ENCODE measurements around the gene TMEM45B. TPM values are rescaled to one million over a fixed set of nuclear protein-coding genes. Genes with fewer than 3 reads are reported as not detected.
"Not testable (repeated sequence)": the region's sequence is repeated elsewhere in the genome, so short reads cannot be mapped to it uniquely, and the experiment has no call there.

Gene TMEM45B
- total RNA-seq, 6 experiments from 2014 or later, result 10.0 to 126 (median 18.6) TPM

DNA sequence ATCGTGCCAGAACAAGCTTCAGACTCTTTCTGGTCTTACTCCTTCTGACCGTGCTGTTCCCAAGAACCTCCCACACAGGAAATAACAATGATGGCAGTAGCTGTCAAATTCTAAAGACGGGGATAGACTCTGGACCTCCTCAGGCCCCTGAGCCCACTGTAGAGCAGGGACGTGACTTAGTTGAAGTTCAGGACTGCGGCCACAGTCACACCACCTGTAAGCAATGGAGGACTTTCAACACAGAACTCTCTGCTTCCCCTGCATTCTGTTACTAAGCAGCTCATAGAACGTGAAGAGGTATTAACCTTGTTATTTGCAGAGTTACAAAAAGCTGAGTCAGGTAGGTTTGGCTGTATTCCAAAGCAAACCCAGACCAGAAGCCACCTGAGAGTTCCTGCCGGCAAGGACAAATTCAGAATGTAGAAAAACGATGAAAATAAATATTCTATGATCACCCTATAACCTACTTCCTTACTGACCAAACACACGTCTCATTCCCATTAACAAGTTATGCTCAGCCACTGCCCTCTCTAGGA lies 12.7 kb downstream of the TMEM45B start:
- Histone ChIP-seq H3K4me1 (peaks cover 0 to 9% (median 2%) of the 10 kb centered on the region in 4 donors), H3K27me3 (no peaks in the 10 kb centered on the region), H3K27ac (peak overlapping the region; percentile 47 to 71 (median 64)), H3K36me3 (no peaks in the 10 kb centered on the region), H3K9me3 (no peaks in the 10 kb centered on the region), H3K4me3 (no peak overlapping the region)
- WGBS (ENCODE audit: insufficient coverage, low coverage, low lambda C conversion rate, missing lambda C conversion rate), result 10% methylated on average over 9 of the region's 9 CpGs
- intact Hi-C loops (cut with DNase I), result no loop called here
- TF ChIP-seq, protein P1, sequence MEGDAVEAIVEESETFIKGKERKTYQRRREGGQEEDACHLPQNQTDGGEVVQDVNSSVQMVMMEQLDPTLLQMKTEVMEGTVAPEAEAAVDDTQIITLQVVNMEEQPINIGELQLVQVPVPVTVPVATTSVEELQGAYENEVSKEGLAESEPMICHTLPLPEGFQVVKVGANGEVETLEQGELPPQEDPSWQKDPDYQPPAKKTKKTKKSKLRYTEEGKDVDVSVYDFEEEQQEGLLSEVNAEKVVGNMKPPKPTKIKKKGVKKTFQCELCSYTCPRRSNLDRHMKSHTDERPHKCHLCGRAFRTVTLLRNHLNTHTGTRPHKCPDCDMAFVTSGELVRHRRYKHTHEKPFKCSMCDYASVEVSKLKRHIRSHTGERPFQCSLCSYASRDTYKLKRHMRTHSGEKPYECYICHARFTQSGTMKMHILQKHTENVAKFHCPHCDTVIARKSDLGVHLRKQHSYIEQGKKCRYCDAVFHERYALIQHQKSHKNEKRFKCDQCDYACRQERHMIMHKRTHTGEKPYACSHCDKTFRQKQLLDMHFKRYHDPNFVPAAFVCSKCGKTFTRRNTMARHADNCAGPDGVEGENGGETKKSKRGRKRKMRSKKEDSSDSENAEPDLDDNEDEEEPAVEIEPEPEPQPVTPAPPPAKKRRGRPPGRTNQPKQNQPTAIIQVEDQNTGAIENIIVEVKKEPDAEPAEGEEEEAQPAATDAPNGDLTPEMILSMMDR (IDR thresholded peaks at IDR 0.05), result no peak
- TF ChIP-seq POLR2A (IDR thresholded peaks at IDR 0.05), result peak; percentile 31
- ATAC-seq (peak; percentile 87 to 91 (median 89)), DNase-seq (peak in 1 of 3 donors; percentile 40)

DNA sequence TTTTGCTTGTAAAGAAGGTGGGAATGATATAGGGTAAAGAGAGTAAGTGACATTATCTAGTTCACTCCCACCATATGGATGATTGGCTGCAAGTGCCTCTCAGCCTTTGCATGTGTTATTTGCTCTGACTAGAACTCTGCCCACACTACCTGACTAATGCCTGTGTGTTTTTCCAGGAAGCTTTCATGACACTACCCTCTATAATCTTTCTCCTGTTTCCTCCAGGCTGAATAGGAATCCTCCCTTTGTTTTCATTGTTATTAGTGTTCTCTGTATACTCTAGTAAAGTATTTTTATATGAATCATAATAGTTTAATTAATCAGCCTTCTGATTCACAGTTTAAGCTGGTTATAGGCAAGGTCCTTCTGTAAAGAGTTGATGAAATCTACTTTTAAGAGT lies 13.8 kb downstream of the TMEM45B start:
- H3K4me1 ChIP-seq; DNase-seq; H3K27me3 ChIP-seq; intact Hi-C loops (cut with DNase I); H3K4me3 ChIP-seq; H3K9me3 ChIP-seq; H3K36me3 ChIP-seq: not testable (repeated sequence)
- peak overlapping the region in 1 of 3 donors; percentile 71 for H3K27ac ChIP-seq
- ATAC-seq, result peak; percentile 33 to 75 (median 48)

DNA sequence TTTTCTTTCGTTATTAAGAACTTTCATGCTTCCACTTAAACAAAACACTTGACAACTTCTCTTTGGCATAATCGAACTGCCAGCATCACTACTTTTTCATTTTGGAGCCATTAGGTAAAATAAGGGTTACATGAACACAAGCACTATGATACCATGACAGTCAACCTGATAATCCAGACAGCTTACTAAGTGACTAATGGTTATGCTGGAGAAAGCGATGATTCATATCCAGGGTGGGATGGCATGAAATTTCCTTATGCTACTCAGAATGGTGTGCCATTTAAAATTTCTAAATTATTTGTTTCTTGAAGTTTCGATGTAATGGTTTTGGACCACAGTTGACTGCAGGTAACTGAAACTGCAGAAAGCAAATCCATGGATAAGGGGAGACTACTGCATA lies 15.6 kb downstream of the TMEM45B start:
- H3K27ac ChIP-seq; H3K4me1 ChIP-seq; DNase-seq; H3K36me3 ChIP-seq; H3K9me3 ChIP-seq; ATAC-seq; H3K4me3 ChIP-seq; intact Hi-C loops (cut with DNase I); H3K27me3 ChIP-seq: not testable (repeated sequence)
- 92% methylated on average over 4 of the region's 4 CpGs for WGBS (ENCODE audit: insufficient coverage, low coverage, low lambda C conversion rate, missing lambda C conversion rate)

DNA sequence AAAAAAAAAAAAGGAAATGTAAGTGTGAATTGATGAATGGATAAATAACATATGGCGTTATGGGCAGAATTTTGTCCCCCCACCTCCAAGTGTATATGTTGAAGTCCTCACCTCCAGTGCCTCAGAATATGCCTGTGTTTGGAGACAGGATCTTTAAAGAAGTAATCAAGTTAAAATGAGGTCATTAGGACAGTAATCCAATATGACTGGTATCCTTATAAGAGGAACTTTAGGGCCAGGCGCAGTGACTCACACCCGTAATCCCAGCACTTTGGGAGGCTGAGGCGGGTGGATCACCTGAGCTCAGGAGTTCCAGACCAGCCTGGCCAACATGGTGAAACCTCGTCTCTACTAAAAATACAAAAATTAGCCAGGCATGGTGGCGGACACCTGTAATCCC lies 17.6 kb downstream of the TMEM45B start:
- H3K27ac ChIP-seq; H3K36me3 ChIP-seq; ATAC-seq; H3K9me3 ChIP-seq; intact Hi-C loops (cut with DNase I); H3K4me1 ChIP-seq; H3K4me3 ChIP-seq; DNase-seq; H3K27me3 ChIP-seq: not testable (repeated sequence)
- 97% methylated on average over 5 of the region's 6 CpGs for WGBS (ENCODE audit: insufficient coverage, low coverage, low lambda C conversion rate, missing lambda C conversion rate)

DNA sequence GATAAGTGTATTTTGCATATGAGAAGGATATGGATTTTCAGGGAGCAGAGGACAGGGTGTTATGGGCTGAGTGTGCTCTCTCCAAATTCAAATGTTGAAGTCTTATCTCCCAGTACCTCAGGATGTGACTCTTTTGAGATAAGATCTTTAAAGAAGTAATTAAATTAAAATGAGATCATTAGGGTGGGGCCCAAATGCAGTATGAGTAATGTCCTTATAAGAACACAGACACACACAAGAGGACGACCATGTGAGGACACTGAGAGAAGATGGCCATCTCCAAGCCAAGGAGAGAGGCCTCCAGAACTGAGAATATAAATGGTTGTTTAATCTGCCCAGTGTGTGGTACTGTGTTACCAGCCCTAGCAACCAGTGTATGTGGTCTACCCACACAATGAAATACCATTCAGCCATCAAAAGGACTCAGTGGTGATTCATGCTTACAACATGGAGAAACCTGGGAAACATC lies 20.8 kb downstream of the TMEM45B start:
- H3K27me3 ChIP-seq; DNase-seq; H3K9me3 ChIP-seq; H3K4me1 ChIP-seq; H3K27ac ChIP-seq; intact Hi-C loops (cut with DNase I); H3K36me3 ChIP-seq; H3K4me3 ChIP-seq: not testable (repeated sequence)
- peak in 1 of 4 donors; percentile 42 for ATAC-seq
- WGBS (ENCODE audit: insufficient coverage, low coverage, low lambda C conversion rate, missing lambda C conversion rate), result 67% methylated on average over 1 of the region's 1 CpG

DNA sequence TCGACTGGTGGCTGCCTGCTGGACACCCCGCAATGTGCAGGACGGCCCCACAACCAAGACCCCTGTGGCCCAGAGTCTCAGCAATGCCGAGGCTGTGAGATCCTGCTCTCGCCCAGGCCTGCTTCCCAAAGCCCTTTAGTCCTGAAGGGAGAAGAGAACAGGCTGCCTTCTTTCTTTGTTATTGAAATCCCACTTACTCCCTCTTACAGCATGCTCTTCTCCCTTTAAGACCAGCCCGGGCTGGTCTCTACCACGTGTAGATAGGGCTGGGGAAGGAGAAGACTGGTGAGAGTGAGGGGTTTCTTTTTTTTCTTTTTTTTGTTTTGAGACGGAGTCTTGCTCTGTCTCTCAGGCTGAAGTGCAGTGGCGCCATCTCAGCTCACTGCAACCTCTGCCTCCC lies 21.3 kb downstream of the TMEM45B start:
- DNase-seq (no peak), ATAC-seq (no peak)
- 85% methylated on average over 8 of the region's 9 CpGs for WGBS (ENCODE audit: insufficient coverage, low coverage, low lambda C conversion rate, missing lambda C conversion rate)
- H3K27ac ChIP-seq, result no peak overlapping the region
- no peaks in the 10 kb centered on the region for H3K4me1 ChIP-seq
- TF ChIP-seq, protein P1 (IDR thresholded peaks at IDR 0.05), result no peak
- TF ChIP-seq POLR2A (IDR thresholded peaks at IDR 0.05), result no peak
- no peaks in the 10 kb centered on the region for H3K36me3 ChIP-seq
- no peaks in the 10 kb centered on the region for H3K9me3 ChIP-seq
- intact Hi-C loops (cut with DNase I), result no loop called here
- no peak overlapping the region for H3K4me3 ChIP-seq
- H3K27me3 ChIP-seq, result no peaks in the 10 kb centered on the region

DNA sequence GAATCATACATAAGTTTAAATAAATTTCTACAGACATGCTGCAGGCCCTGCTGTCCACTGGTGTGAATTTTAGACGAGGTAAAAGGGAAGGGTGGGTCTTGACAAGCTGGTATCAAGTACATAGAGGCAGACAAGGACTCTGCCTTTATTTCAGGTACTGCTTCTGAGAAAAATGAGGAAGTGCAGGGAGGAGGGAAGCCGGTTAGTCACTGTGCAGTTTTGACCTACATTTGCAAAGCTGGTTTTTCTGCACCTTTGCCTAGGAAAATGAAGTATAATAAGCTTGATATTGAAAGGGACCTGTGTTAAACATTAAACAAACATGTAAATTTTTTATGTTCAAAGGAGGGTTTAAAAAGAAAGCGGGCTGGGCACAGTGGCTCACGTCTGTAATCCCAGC lies 24.6 kb downstream of the TMEM45B start:
- intact Hi-C loops (cut with DNase I), result no loop called here
- no peaks in the 10 kb centered on the region for H3K27me3 ChIP-seq
- WGBS (ENCODE audit: insufficient coverage, low coverage, low lambda C conversion rate, missing lambda C conversion rate), result 52% methylated on average over 4 of the region's 4 CpGs
- H3K4me3 ChIP-seq, result no peak overlapping the region
- no peaks in the 10 kb centered on the region for H3K36me3 ChIP-seq
- DNase-seq (no peak), ATAC-seq (no peak)
- no peak for TF ChIP-seq POLR2A (IDR thresholded peaks at IDR 0.05)
- H3K4me1 ChIP-seq, result no peaks in the 10 kb centered on the region
- H3K27ac ChIP-seq, result no peak overlapping the region
- H3K9me3 ChIP-seq, result no peaks in the 10 kb centered on the region
